MG63 (cell line): ENCODE data around the gene NEDD4. TPM values are rescaled to one million over a fixed set of nuclear protein-coding genes. Genes with fewer than 3 reads are reported as not detected.

ENCODE experiments used
- DNase-seq: peaks from one replicate; pipeline ENCODE4 v3.0.0-alpha.2; 2020
- H3K27me3 ChIP-seq: fragments of 250-450 bp; sonication (Bioruptor Pico); 2 replicates; pipeline ENCODE4 v1.5.1; 2020; ENCODE audit warnings: mild to moderate bottlenecking, moderate library complexity
- H3K36me3 ChIP-seq: fragments of 250-450 bp; sonication (Bioruptor Pico); 2 replicates; pipeline ENCODE4 v1.5.1; 2020; ENCODE audit warnings: mild to moderate bottlenecking, moderate library complexity
- H3K4me3 ChIP-seq: fragments of 250-450 bp; sonication (Bioruptor Pico); 2 replicates; pipeline ENCODE4 v1.5.1; 2020; ENCODE audit warnings: mild to moderate bottlenecking, moderate library complexity
- H3K9me3 ChIP-seq: fragments of 250-450 bp; sonication (Bioruptor Pico); 2 replicates; pipeline ENCODE4 v1.5.1; 2020; ENCODE audit warnings: mild to moderate bottlenecking, moderate library complexity
- total RNA-seq: library from RNA; depleted of rRNA; stranded (reverse); fragments of >200 nt; shearing (Covaris generic); gene quantifications from 2 replicates; pipeline ENCODE4 v1.2.3, GENCODE V29; 2014; ENCODE audit warnings: low replicate concordance

The NEDD4 gene
- total RNA-seq, 1 experiment from 2014 or later: 9.9 TPM

GRCh38 chr15:55928955-55929354 lies 64.5 kb downstream of the NEDD4 start:
- peaks cover 2% of the 10 kb centered on the region for H3K36me3 ChIP-seq
- peaks cover 3% of the 10 kb centered on the region for H3K9me3 ChIP-seq
- H3K27me3 ChIP-seq: no peaks in the 10 kb centered on the region
- H3K4me3 ChIP-seq: no peak overlapping the region
- DNase-seq: no peak

GRCh38 chr15:55921744-55922143 lies 71.7 kb downstream of the NEDD4 start:
- no peak for DNase-seq
- H3K4me3 ChIP-seq: no peak overlapping the region
- no peaks in the 10 kb centered on the region for H3K36me3 ChIP-seq
- H3K27me3 ChIP-seq: no peaks in the 10 kb centered on the region
- H3K9me3 ChIP-seq: no peaks in the 10 kb centered on the region

- Histone ChIP-seq H3K27me3 (no peaks in the 10 kb centered on the region), H3K4me3 (no peak overlapping the region), H3K36me3 (no peaks in the 10 kb centered on the region), H3K9me3 (no peaks in the 10 kb centered on the region)
- peak; percentile 65 for DNase-seq
These were observed 75.5 kb downstream of the NEDD4 start for GRCh38 chr15:55917881-55918296.

- Histone ChIP-seq H3K27me3 (no peaks in the 10 kb centered on the region), H3K36me3 (no peaks in the 10 kb centered on the region), H3K4me3 (peak overlapping the region; percentile 43), H3K9me3 (no peaks in the 10 kb centered on the region)
- peak; percentile 30 for DNase-seq
These were observed 76.6 kb downstream of the NEDD4 start for GRCh38 chr15:55916666-55917409.

- H3K9me3 ChIP-seq: no peaks in the 10 kb centered on the region
- no peaks in the 10 kb centered on the region for H3K27me3 ChIP-seq
- DNase-seq: no peak
- H3K4me3 ChIP-seq: peak overlapping the region; percentile 43
- H3K36me3 ChIP-seq: no peaks in the 10 kb centered on the region
These were observed 77.4 kb downstream of the NEDD4 start for GRCh38 chr15:55915876-55916567.

GRCh38 chr15:55915221-55915620 lies 78.2 kb downstream of the NEDD4 start:
- no peaks in the 10 kb centered on the region for H3K9me3 ChIP-seq
- peak overlapping the region; percentile 43 for H3K4me3 ChIP-seq
- H3K27me3 ChIP-seq: no peaks in the 10 kb centered on the region
- H3K36me3 ChIP-seq: no peaks in the 10 kb centered on the region
- no peak for DNase-seq

GRCh38 chr15:55914446-55914845 lies 79.0 kb downstream of the NEDD4 start:
- Histone ChIP-seq H3K4me3 (peak overlapping the region; percentile 43), H3K27me3 (no peaks in the 10 kb centered on the region), H3K9me3 (no peaks in the 10 kb centered on the region), H3K36me3 (no peaks in the 10 kb centered on the region)
- no peak for DNase-seq

GRCh38 chr15:55912982-55913381 lies 80.4 kb downstream of the NEDD4 start:
- no peak for DNase-seq
- Histone ChIP-seq H3K27me3 (no peaks in the 10 kb centered on the region), H3K9me3 (no peaks in the 10 kb centered on the region), H3K4me3 (peak overlapping the region; percentile 43), H3K36me3 (no peaks in the 10 kb centered on the region)

- H3K4me3 ChIP-seq: no peak overlapping the region
- peak; percentile 47 for DNase-seq
- H3K9me3 ChIP-seq: no peaks in the 10 kb centered on the region
- no peaks in the 10 kb centered on the region for H3K27me3 ChIP-seq
- peaks cover 8% of the 10 kb centered on the region for H3K36me3 ChIP-seq
These were observed 84.2 kb downstream of the NEDD4 start for GRCh38 chr15:55909036-55909811.

- peak overlapping the region; percentile 3; the same call in 1 of the 2 replicates for H3K4me3 ChIP-seq
- no peaks in the 10 kb centered on the region for H3K27me3 ChIP-seq
- no peaks in the 10 kb centered on the region for H3K9me3 ChIP-seq
- peaks cover 8% of the 10 kb centered on the region for H3K36me3 ChIP-seq
- peak; percentile 73 for DNase-seq
These were observed 85.6 kb downstream of the NEDD4 start for GRCh38 chr15:55907797-55908196.

- H3K4me3 ChIP-seq: no peak overlapping the region
- DNase-seq: no peak
- H3K9me3 ChIP-seq: no peaks in the 10 kb centered on the region
- H3K27me3 ChIP-seq: no peaks in the 10 kb centered on the region
- H3K36me3 ChIP-seq: peaks cover 8% of the 10 kb centered on the region
These were observed 90.4 kb downstream of the NEDD4 start for GRCh38 chr15:55902981-55903380.

- no peak overlapping the region for H3K4me3 ChIP-seq
- H3K36me3 ChIP-seq: peaks cover under 1% of the 10 kb centered on the region; the same call in 1 of the 2 replicates
- H3K9me3 ChIP-seq: no peaks in the 10 kb centered on the region
- no peaks in the 10 kb centered on the region for H3K27me3 ChIP-seq
- no peak for DNase-seq
These were observed 93.4 kb downstream of the NEDD4 start for GRCh38 chr15:55900019-55900418.

GRCh38 chr15:55899537-55899936 lies 93.9 kb downstream of the NEDD4 start:
- H3K36me3 ChIP-seq: no peaks in the 10 kb centered on the region

GRCh38 chr15:55897560-55898336 lies 95.7 kb downstream of the NEDD4 start:
- H3K4me3 ChIP-seq: no peak overlapping the region
- H3K27me3 ChIP-seq: no peaks in the 10 kb centered on the region
- peak; percentile 66 for DNase-seq
- H3K36me3 ChIP-seq: no peaks in the 10 kb centered on the region
- no peaks in the 10 kb centered on the region for H3K9me3 ChIP-seq

More at GRCh38 chr15:55899537-55899936, 93.9 kb downstream of the NEDD4 start:
- Histone ChIP-seq H3K4me3 (no peak overlapping the region), H3K9me3 (no peaks in the 10 kb centered on the region), H3K27me3 (no peaks in the 10 kb centered on the region)
- no peak for DNase-seq

GRCh38 chr15:55894399-55894965 lies 98.9 kb downstream of the NEDD4 start:
- Histone ChIP-seq H3K4me3 (peak overlapping the region; percentile 29), H3K27me3 (no peaks in the 10 kb centered on the region), H3K9me3 (no peaks in the 10 kb centered on the region; the same call in 1 of the 2 replicates), H3K36me3 (no peaks in the 10 kb centered on the region)
- DNase-seq: no peak

- Histone ChIP-seq H3K27me3 (no peaks in the 10 kb centered on the region), H3K4me3 (peak overlapping the region; percentile 29), H3K36me3 (no peaks in the 10 kb centered on the region; the same call in 1 of the 2 replicates), H3K9me3 (peaks cover 6% of the 10 kb centered on the region; the same call in 1 of the 2 replicates)
- DNase-seq: no peak
These were observed 99.6 kb downstream of the NEDD4 start for GRCh38 chr15:55893852-55894251.
